Esophagus (tissue), 2 donors: ENCODE results near the gene HEMGN. TPM values are rescaled to one million over a fixed set of nuclear protein-coding genes. Genes with fewer than 3 reads are reported as not detected.

ENCODE experiments used
- H3K27ac ChIP-seq, 2 donors: one replicate each; pipeline ENCODE4 v1.5.1; 2013; ENCODE audit warnings: low read depth in 2 of 2, mild to moderate bottlenecking in 2 of 2, inconsistent platforms in 1 of 2, low read length in 1 of 2, moderate library complexity in 1 of 2
- H3K27me3 ChIP-seq, 2 donors: one replicate each; pipeline ENCODE4 v1.6.1; 2013; ENCODE audit warnings: low read length in 2 of 2, control low read depth in 1 of 2, mild to moderate bottlenecking in 1 of 2; ENCODE audit not compliant: insufficient read depth in 2 of 2, control insufficient read depth in 1 of 2
- H3K36me3 ChIP-seq, 2 donors: one replicate each; pipeline ENCODE4 v1.6.1; 2013; ENCODE audit warnings: low read length in 1 of 2; ENCODE audit not compliant: control insufficient read depth in 2 of 2, insufficient read depth in 2 of 2
- H3K4me1 ChIP-seq, 2 donors: one replicate each; pipeline ENCODE4 v1.6.1; 2013; ENCODE audit warnings: low read length in 1 of 2; ENCODE audit not compliant: control insufficient read depth in 2 of 2, insufficient read depth in 2 of 2
- H3K4me3 ChIP-seq, 2 donors: one replicate each; pipeline ENCODE4 v1.5.1; 2013; ENCODE audit warnings: low read length in 2 of 2, mild to moderate bottlenecking in 2 of 2, low read depth in 1 of 2, moderate library complexity in 1 of 2
- H3K9me3 ChIP-seq, 2 donors: one replicate each; pipeline ENCODE4 v1.6.1; 2013; ENCODE audit warnings: mild to moderate bottlenecking in 2 of 2, low read depth in 1 of 2, low read length in 1 of 2, moderate library complexity in 1 of 2; ENCODE audit not compliant: control insufficient read depth in 2 of 2, insufficient read depth in 1 of 2
- WGBS, 2 donors: extraction: QIAGEN DNeasy Blood & Tissue Kit; methylation state at CpG; one replicate each; pipeline ENCODE4 v1.1.7; 2013; 5-methylcytosine and 5-hydroxymethylcytosine counted together
- polyA plus RNA-seq, 2 donors: library from polyadenylated mRNA; stranded (reverse); fragments of 200-250 nt; gene quantifications; one replicate each; pipeline ENCODE4 v1.2.3, GENCODE V29; 2013
- donor health status: healthy with polysubstance abuse.
- donor health status: Bipolar disorder and iron deficiency.

The HEMGN gene
- polyA plus RNA-seq, 2 donors = not detected

DNA sequence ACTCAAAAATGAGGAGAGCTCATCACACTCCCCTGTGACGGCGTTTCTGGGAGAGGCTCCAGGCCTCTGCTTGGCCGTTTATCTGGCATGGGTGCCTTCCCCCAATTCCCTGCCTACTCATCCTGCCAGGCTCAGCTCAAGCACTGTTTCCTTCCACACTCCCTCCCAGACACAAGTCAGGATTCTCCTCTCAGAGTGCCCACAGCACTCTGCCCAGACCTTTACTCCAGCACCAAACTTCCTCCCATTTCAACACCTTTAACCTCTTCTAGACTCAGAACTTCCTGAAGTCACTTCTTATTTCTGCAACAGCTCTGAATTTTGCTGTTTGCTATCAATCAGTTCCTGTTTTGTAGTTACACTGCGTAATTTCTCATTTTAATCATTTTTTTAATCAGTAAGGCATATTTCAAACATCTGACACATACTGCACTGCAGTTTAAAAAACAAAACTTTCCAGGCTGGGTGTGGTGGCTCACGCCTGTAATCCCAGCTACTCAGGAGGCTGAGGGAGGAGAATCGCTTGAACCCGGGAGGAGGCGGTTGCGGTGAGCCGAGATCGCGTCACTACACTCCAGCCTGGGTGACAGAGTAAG, 31.6 kb downstream of the HEMGN start:
- Histone ChIP-seq H3K27me3 (no peaks in the 10 kb centered on the region), H3K36me3 (peaks cover 5 to 13% of the 10 kb centered on the region in 2 donors), H3K9me3 (no peaks in the 10 kb centered on the region), H3K27ac (no peak overlapping the region), H3K4me3 (no peak overlapping the region), H3K4me1 (peaks cover 0 to 5% of the 10 kb centered on the region in 2 donors)
- WGBS, 2 donors = 78 to 85% methylated on average over 12 of the region's 12 CpGs

DNA sequence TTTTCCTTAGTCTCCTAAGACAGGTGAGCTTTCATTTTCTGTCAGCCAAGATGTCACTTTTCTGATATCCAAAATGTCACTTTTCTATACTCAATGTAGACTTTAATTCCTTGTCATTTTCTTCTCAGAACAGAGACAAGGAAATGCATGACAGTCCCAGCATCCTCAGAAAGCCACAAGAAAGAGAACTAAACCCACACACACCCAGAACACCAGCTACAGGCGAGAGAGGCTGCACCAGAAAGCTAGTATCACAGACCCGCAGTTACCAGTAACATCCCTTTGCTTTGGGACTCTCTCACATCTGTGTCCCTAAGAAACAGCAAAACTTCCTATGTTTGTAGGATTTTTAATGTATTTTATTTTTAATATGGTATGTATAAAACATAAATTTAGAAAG, 32.7 kb downstream of the HEMGN start:
- Histone ChIP-seq H3K4me3 (no peak overlapping the region), H3K27me3 (no peaks in the 10 kb centered on the region), H3K27ac (no peak overlapping the region), H3K36me3 (peaks cover 2 to 9% of the 10 kb centered on the region in 2 donors), H3K4me1 (peaks cover 0 to 4% of the 10 kb centered on the region in 2 donors), H3K9me3 (no peaks in the 10 kb centered on the region)
- WGBS, 2 donors = 78 to 79% methylated on average over 2 of the region's 2 CpGs

DNA sequence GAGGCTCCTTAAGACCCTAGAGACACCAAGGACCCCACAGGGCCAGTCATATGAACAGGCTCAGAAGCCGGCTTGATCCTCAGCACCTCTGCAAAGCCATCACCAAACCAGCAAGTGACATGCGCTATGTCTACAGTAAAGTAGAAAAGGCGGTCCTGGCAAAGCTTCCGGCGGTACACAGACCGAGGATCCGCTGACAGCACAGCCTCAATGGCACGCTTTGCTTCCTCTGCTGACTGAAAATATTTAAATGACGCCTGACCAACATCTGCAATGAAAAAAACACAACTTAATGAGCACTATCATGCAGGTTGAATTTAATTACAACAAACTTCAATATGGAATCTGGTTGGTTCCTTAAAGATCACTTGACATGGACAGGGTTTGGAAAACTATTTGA, 33.2 kb downstream of the HEMGN start:
- H3K4me3 ChIP-seq = no peak overlapping the region
- no peak overlapping the region for H3K27ac ChIP-seq
- H3K4me1 ChIP-seq = no peaks in the 10 kb centered on the region
- no peaks in the 10 kb centered on the region for H3K27me3 ChIP-seq
- H3K9me3 ChIP-seq = no peaks in the 10 kb centered on the region
- 84 to 91% methylated on average over 9 of the region's 9 CpGs for WGBS, 2 donors
- peaks cover 0 to 5% of the 10 kb centered on the region in 2 donors for H3K36me3 ChIP-seq

DNA sequence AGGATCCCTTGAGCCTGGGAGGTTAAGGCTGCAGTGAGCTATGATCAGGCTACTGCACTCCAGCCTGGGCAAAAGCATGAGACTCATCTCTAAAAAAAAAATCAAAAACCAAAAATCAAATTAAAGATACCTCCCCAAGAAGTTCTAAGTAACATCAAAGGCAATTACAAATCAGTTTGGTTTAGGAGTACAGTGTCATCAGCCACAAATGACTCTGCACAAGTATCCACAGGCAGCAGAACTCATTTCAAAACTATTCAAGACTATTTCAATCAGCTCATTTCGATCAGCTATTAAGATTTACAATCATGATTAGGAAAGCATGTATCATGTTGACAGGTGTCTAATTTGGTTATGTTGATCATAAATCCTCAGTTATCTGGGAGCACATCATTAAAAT, 34.8 kb downstream of the HEMGN start:
- 55 to 65% methylated on average over 1 of the region's 1 CpG for WGBS, 2 donors
- Histone ChIP-seq H3K27me3 (no peaks in the 10 kb centered on the region), H3K36me3 (peaks cover 0 to 2% of the 10 kb centered on the region in 2 donors), H3K4me1 (no peaks in the 10 kb centered on the region), H3K27ac (no peak overlapping the region), H3K4me3 (no peak overlapping the region), H3K9me3 (no peaks in the 10 kb centered on the region)

DNA sequence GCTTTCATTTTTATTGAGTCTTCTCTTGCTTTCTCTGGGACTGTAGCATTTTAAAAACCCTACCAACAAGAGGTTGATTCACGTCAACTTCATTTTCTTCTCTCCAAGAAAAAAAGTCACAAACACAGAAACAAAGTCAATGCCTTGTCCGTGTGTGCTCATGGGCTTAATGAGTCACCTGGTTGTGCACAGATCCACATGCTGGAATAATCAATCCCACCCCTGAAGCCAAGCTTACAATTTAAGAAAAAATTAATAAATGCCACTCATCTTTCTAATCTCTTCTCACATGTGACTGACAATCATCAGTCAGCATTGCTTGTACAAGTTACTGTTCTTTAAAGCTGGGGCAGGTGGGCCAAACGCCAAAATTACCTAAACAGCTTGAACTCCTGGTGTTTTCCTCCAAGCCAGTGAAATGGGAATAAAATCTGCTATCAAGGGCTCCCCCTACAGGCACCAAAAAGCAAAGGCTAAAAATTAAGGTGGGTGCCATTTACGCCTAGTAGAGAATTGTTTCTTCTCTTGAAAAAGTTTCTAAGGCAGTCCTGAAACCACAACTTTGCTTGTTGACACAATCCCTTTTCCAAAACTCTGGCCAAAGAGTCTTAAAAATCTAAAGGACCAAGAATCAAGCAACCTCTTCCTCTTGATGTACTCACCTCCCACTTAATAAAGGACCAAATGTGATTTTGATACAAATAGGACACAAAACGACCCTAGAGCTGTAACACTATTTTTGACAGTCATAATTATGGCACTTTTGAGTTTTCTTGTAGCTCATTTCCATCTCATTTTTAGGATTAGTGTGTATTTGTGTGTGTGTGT, 37.0 kb downstream of the HEMGN start:
- Histone ChIP-seq H3K9me3 (no peaks in the 10 kb centered on the region), H3K27ac (no peak overlapping the region), H3K4me1 (no peaks in the 10 kb centered on the region), H3K36me3 (peaks cover 0 to 2% of the 10 kb centered on the region in 2 donors), H3K27me3 (no peaks in the 10 kb centered on the region), H3K4me3 (no peak overlapping the region)
- 32 to 33% methylated on average over 5 of the region's 5 CpGs for WGBS, 2 donors

DNA sequence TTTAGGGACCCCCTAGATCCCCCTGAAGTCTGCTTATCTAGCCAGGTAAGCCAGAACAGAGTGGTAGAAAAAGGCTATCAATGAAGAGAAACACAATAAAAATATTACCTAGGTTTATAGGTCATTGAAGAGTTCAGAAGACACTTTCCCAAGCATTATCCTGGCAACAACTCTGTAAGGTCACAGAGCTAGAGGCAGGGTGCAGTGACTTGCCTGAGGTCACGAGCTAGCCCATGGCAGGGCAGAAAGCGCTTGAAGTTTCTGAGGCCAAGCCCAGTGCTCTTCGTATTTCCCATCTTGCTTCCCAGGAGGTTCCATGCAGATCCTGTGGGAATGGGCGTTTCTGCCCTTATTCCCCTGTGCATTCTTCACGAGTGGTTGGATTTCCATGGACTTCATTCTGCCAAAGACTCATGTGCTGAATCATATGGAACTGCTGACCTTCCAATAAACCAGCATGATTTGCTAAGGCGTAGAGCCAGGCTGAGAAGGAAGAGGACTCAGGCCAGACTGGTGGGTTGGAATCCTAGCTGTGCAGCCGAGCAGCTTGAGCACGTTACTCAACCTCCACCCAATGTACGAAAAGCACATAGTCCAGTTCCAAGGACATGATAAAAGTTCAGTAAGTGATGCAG, 37.8 kb downstream of the HEMGN start:
- no peak overlapping the region for H3K27ac ChIP-seq
- H3K4me1 ChIP-seq = no peaks in the 10 kb centered on the region
- H3K36me3 ChIP-seq = peaks cover 0 to 2% of the 10 kb centered on the region in 2 donors
- 77 to 78% methylated on average over 9 of the region's 9 CpGs for WGBS, 2 donors
- no peaks in the 10 kb centered on the region for H3K27me3 ChIP-seq
- H3K9me3 ChIP-seq = no peaks in the 10 kb centered on the region
- no peak overlapping the region for H3K4me3 ChIP-seq

DNA sequence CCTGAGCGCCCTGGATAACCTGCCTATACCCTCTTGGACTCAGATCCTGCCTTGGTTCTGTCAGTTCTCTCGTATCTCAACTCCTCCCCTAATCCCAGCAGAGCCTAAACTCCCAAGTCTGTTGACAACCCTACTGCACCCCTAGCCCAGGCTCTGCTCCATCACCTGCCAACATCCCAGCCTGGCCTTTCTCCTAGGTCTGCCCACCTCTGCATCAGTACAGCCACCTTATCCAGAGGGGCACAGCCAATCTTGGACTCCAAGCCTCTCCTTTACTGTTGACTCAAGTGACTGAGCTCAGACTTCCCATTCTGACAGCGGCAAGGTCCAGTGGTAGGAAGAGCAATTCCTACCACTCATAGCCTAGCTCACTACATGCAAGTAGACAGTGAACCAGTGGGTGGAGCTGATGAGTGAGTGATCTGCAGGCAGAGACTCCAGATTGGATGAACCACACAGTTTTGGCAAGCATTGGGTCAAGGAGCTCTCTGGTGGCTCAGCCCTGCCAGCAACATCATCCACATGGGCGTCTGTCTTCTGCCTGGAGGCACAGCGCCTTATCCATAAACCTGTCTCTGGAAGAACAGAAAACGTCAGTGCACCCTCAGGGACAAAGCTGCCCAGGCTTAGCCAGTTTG, 42.2 kb downstream of the HEMGN start:
- Histone ChIP-seq H3K27me3 (no peaks in the 10 kb centered on the region), H3K27ac (no peak overlapping the region), H3K36me3 (no peaks in the 10 kb centered on the region), H3K9me3 (no peaks in the 10 kb centered on the region), H3K4me3 (no peak overlapping the region), H3K4me1 (no peaks in the 10 kb centered on the region)
- 67 to 75% methylated on average over 6 of the region's 6 CpGs for WGBS, 2 donors

DNA sequence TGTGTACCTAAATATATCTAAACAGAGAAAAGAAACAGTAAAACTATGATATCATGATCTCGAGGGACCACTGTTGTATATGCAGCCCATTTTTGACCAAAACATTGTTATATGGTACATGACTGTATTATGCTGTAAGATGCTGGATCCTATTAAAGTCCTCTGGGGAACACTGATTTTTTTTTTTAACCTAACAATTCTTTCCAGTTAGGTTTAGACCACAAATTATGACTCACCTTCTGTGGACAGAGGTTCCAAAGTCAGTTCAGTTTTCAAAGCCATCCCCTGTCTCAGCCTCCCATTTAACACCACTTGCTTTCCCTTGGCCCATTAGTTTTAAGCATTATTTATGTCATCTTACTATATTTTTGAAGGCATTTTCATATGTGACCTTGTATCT, 42.8 kb downstream of the HEMGN start:
- no peak overlapping the region for H3K4me3 ChIP-seq
- H3K27ac ChIP-seq = no peak overlapping the region
- WGBS, 2 donors = 86 to 91% methylated on average over 1 of the region's 1 CpG
- H3K9me3 ChIP-seq = no peaks in the 10 kb centered on the region
- H3K27me3 ChIP-seq = no peaks in the 10 kb centered on the region
- no peaks in the 10 kb centered on the region for H3K4me1 ChIP-seq
- no peaks in the 10 kb centered on the region for H3K36me3 ChIP-seq

DNA sequence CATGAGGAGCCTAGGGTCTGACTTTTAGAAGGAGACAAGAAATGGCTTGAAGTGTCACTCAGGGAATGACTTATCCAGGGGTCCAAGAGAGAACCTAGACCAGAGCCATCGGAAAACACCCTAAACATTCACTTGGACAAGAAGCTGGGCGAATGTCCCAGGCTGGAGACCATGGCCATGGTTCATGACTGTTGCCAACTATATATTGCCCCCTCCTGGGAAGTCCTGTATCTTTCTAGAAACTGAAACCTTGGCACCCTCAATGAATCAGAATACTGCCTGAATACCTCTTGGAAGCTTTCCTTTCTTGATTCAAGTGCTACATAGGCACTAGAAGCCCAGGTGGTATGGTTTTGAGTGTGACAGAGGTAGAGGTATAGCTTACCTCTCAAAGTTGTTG, 45.6 kb downstream of the HEMGN start:
- Histone ChIP-seq H3K36me3 (no peaks in the 10 kb centered on the region), H3K4me3 (no peak overlapping the region), H3K27me3 (no peaks in the 10 kb centered on the region), H3K9me3 (no peaks in the 10 kb centered on the region), H3K4me1 (no peaks in the 10 kb centered on the region), H3K27ac (no peak overlapping the region)
- WGBS, 2 donors = 85 to 89% methylated on average over 2 of the region's 2 CpGs
